ENCODE data around the gene FIBIN. TPM values are rescaled to one million over a fixed set of nuclear protein-coding genes. Genes with fewer than 3 reads are reported as not detected.

FIBIN gene
- polyA plus RNA-seq, 6 donors from 2014 or later = not detected

- DNase-seq = no peak
- Mint-ChIP-seq H3K4me1 (no peaks in the 10 kb centered on the region), H3K27ac (no peak overlapping the region), H3K27me3 (no peaks in the 10 kb centered on the region), H3K4me3 (no peak overlapping the region), H3K9me3 (peaks cover 0 to 5% (median 0%) of the 10 kb centered on the region in 7 donors), H3K36me3 (no peaks in the 10 kb centered on the region)
- no peak for ATAC-seq (ENCODE audit: low read depth in 2 of 2)
Measured at GRCh38 chr11:27018902-27019529, 25.1 kb downstream of the FIBIN start.

DNA sequence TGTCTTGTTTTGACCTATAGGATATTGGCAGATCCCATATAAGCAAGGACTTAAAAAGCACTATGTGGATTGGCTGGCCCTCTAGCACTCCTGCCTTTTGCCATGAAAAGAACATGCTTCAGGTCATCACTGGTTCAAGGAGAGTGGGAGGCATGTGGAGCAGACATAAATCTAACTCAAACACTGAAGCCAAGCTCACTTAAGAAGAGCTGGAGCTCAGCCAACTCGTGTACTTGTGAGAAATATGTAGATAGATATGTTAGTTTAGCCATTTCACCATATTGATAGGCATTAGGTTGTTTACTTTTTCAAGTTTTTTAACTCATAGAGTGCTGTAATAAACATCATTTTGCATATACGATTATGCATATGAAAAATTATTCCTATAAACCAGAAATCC is 26.8 kb downstream of the FIBIN start:
- H3K4me3 Mint-ChIP-seq = no peak overlapping the region
- H3K9me3 Mint-ChIP-seq = peaks cover 0 to 8% (median 0%) of the 10 kb centered on the region in 7 donors
- H3K36me3 Mint-ChIP-seq = no peaks in the 10 kb centered on the region
- no peaks in the 10 kb centered on the region for H3K4me1 Mint-ChIP-seq
- no peak for ATAC-seq (ENCODE audit: low read depth in 2 of 2)
- H3K27me3 Mint-ChIP-seq = no peaks in the 10 kb centered on the region
- DNase-seq = no peak
- H3K27ac Mint-ChIP-seq = no peak overlapping the region

- ATAC-seq (ENCODE audit: low read depth in 2 of 2) (no peak), DNase-seq (no peak)
- Mint-ChIP-seq H3K4me1 (no peaks in the 10 kb centered on the region), H3K27me3 (no peaks in the 10 kb centered on the region), H3K36me3 (no peaks in the 10 kb centered on the region), H3K4me3 (no peak overlapping the region), H3K9me3 (peaks cover 0 to 13% (median 0%) of the 10 kb centered on the region in 7 donors), H3K27ac (no peak overlapping the region)
Measured at GRCh38 chr11:27022659-27023251, 28.8 kb downstream of the FIBIN start.

- Mint-ChIP-seq H3K4me1 (no peaks in the 10 kb centered on the region), H3K27ac (no peak overlapping the region), H3K9me3 (peaks cover 0 to 13% (median 0%) of the 10 kb centered on the region in 7 donors), H3K4me3 (no peak overlapping the region), H3K36me3 (no peaks in the 10 kb centered on the region), H3K27me3 (no peaks in the 10 kb centered on the region)
- DNase-seq = no peak
- ATAC-seq (ENCODE audit: low read depth in 2 of 2) = no peak
Measured at GRCh38 chr11:27024865-27025264, 31.0 kb downstream of the FIBIN start.

- Mint-ChIP-seq H3K27ac (no peak overlapping the region), H3K9me3 (peaks cover 0 to 13% (median 0%) of the 10 kb centered on the region in 7 donors), H3K4me1 (no peaks in the 10 kb centered on the region), H3K4me3 (no peak overlapping the region), H3K27me3 (no peaks in the 10 kb centered on the region), H3K36me3 (no peaks in the 10 kb centered on the region)
- no peak for DNase-seq
- no peak for ATAC-seq (ENCODE audit: low read depth in 2 of 2)
Measured at GRCh38 chr11:27025312-27025955, 31.5 kb downstream of the FIBIN start.

- peaks cover 0 to 13% (median 0%) of the 10 kb centered on the region in 7 donors for H3K9me3 Mint-ChIP-seq
- DNase-seq (no peak), ATAC-seq (ENCODE audit: low read depth in 2 of 2) (no peak)
- H3K4me1 Mint-ChIP-seq = no peaks in the 10 kb centered on the region
- H3K36me3 Mint-ChIP-seq = no peaks in the 10 kb centered on the region
- H3K27me3 Mint-ChIP-seq = no peaks in the 10 kb centered on the region
- H3K4me3 Mint-ChIP-seq = no peak overlapping the region
- H3K27ac Mint-ChIP-seq = no peak overlapping the region
Measured at GRCh38 chr11:27025957-27026733, 32.2 kb downstream of the FIBIN start.

- Mint-ChIP-seq H3K27me3 (no peaks in the 10 kb centered on the region), H3K4me3 (no peak overlapping the region), H3K9me3 (peaks cover 0 to 20% (median 1%) of the 10 kb centered on the region in 7 donors), H3K27ac (no peak overlapping the region), H3K36me3 (no peaks in the 10 kb centered on the region), H3K4me1 (no peaks in the 10 kb centered on the region)
- ATAC-seq (ENCODE audit: low read depth in 2 of 2) = no peak
- no peak for DNase-seq
Measured at GRCh38 chr11:27028561-27028965, 34.7 kb downstream of the FIBIN start.

GRCh38 chr11:27029966-27030365 is 36.1 kb downstream of the FIBIN start:
- ATAC-seq (ENCODE audit: low read depth in 2 of 2) (no peak), DNase-seq (no peak)
- Mint-ChIP-seq H3K36me3 (no peaks in the 10 kb centered on the region), H3K27ac (no peak overlapping the region), H3K4me3 (no peak overlapping the region), H3K27me3 (no peaks in the 10 kb centered on the region), H3K9me3 (peaks cover 2 to 21% (median 5%) of the 10 kb centered on the region in 7 donors), H3K4me1 (no peaks in the 10 kb centered on the region)

DNA sequence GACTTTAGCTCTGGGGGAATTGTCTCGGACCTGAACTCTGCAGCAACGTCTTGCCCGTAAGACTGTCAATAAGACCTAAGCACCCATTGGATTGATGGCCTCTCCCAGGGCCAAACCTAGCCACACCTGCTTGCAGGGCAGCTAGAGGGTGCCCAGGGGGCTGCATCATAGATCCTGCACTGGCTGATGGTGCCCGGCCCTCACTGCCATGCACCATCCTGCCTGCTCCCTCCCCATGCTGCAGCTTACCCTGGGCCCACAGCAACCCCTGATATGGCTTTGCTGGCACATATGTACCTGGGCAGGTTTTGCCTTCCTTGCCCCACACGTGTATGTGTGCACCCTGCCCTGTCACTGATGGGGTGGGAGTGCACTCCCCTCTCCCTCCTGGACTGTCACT is 37.8 kb downstream of the FIBIN start:
- H3K4me1 Mint-ChIP-seq = no peaks in the 10 kb centered on the region
- DNase-seq (no peak), ATAC-seq (ENCODE audit: low read depth in 2 of 2) (no peak)
- peaks cover 2 to 20% (median 8%) of the 10 kb centered on the region in 7 donors for H3K9me3 Mint-ChIP-seq
- no peaks in the 10 kb centered on the region for H3K27me3 Mint-ChIP-seq
- no peak overlapping the region for H3K27ac Mint-ChIP-seq
- no peaks in the 10 kb centered on the region for H3K36me3 Mint-ChIP-seq
- H3K4me3 Mint-ChIP-seq = no peak overlapping the region

- Mint-ChIP-seq H3K4me3 (no peak overlapping the region), H3K27ac (no peak overlapping the region), H3K4me1 (no peaks in the 10 kb centered on the region), H3K9me3 (peaks cover 3 to 32% (median 14%) of the 10 kb centered on the region in 7 donors), H3K36me3 (no peaks in the 10 kb centered on the region), H3K27me3 (no peaks in the 10 kb centered on the region)
- no peak for DNase-seq
- ATAC-seq (ENCODE audit: low read depth in 2 of 2) = no peak
Measured at GRCh38 chr11:27039873-27040272, 46.0 kb downstream of the FIBIN start.

DNA sequence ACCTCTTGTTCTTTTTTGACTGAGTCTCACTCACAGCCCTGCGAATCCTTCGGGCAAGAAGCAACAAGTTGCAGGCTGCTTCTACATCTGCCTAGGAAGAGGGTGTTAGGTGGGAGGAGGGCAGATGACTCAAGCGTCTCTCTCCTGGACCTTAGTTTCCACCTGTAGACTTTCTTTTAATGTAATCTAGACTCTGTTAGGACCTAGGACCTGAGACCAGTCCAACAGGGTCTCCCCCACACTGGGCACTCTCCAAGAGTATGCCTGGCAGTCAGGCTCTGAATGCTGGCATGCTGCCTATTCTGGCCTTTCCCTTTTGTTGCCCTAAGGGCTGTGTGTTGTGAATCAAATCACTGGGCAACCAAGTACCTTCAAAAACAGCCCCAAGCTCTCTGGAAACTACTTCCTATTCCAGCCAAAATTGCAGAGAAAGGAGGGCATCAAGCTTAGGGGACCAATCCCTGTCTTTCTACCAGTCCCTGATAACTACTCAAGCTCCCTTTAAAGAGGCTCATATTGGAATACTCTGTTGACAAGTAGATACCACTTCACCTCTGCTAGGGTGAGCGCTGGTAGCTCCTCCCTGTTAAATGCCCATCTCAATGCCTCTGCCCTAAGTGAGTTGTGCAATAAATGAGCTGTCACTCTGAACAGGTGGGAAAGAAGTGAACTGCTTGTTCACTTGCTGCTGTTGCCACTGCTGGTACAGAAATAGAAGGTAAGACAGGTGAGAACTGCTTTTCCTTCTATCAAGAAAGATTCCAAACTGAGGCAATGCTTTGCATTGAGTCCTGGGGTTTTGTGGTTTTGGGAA is 46.6 kb downstream of the FIBIN start, which contains the start of gene BBOX1:
Gene BBOX1 (plus strand): TSS at position 514 of the 814 bp plus-strand sequence. CDS start 14,616 bp downstream, outside the sequence.
- Mint-ChIP-seq H3K27ac (no peak within 1 kb of the TSS), H3K9me3 (peaks cover 3 to 28% (median 18%) of the 10 kb centered on the region in 7 donors), H3K27me3 (no peaks in the 10 kb centered on the region), H3K36me3 (no peaks in the 10 kb centered on the region), H3K4me3 (no peak within 1 kb of the TSS), H3K4me1 (no peaks in the 10 kb centered on the region)
- DNase-seq (no peak), ATAC-seq (ENCODE audit: low read depth in 2 of 2) (no peak)

DNA sequence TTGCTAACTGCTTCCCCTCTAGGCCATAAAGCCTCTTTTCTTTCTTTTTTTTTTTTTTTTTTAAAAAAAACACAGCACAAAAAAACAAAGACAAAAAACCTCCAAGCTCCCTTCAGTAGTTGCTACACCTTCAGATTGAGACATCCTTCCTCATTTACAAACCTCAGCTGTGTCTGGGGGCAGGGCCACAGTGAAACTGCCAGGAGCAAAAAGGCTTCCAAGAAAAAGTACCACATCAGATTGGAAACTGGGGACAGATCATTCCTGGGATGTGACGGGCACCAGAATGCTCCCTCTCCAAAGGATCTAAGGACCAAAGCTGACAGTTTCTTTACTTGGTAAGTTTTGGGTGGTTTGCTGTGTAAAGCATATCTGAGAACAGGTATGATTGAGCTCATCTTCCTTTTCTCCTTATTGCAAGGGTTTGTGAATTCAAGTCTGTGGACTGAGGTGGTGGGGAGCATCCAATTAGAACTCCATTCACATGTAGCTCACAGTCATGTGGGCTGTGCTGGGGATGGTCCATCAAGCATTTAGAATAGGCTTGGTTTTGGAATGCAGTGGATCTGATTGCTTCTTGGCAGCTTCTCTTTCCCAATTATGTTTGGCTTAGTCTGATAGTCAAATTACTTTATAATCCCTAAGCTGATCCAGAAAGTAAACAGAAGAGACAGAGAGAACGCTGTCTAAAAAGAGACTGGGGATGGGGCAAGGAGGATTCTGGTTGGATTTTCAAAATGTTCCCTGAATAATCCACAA is 47.4 kb downstream of the FIBIN start:
- peaks cover 5 to 28% (median 16%) of the 10 kb centered on the region in 7 donors for H3K9me3 Mint-ChIP-seq
- no peaks in the 10 kb centered on the region for H3K36me3 Mint-ChIP-seq
- no peaks in the 10 kb centered on the region for H3K27me3 Mint-ChIP-seq
- DNase-seq (no peak), ATAC-seq (ENCODE audit: low read depth in 2 of 2) (no peak)
- H3K4me3 Mint-ChIP-seq = no peak overlapping the region
- H3K27ac Mint-ChIP-seq = no peak overlapping the region
- no peaks in the 10 kb centered on the region for H3K4me1 Mint-ChIP-seq

Measured in naive B cell (primary cell).